EH (cell line): ENCODE measurements around the gene QPRT.
"Not testable (repeated sequence)": the region's sequence is repeated elsewhere in the genome, so short reads cannot be mapped to it uniquely, and the experiment has no call there.

ENCODE experiments used
- DNase-seq: peaks from one replicate; pipeline ENCODE4 v3.0.0-alpha.2; 2015; ENCODE audit warnings: low read depth

The QPRT gene

DNA sequence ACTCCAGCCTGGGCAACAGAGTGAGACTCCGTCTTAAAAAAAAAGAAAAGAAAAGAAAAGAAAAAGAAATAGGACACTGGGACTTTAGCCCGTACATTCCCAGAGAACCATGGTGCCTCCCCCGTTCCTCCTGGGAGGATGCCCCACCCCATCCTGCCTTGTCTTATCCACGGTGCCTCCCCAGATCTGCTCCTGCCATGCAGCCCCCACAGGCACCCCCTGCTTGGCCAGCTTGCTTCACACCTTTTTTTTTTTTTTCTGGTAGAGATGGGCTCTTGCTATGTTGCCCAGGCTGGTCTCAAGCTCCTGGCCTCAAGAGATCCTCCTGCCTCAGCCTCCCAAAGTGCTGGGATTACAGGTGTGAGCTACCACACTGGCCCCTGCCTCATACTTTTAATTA is 67.5 kb downstream of the QPRT start:
- DNase-seq: not testable (repeated sequence)
